Measurements from ENCODE around the gene ZNF664.
A peak's percentile ranks its signal among the peaks of the same experiment; 100 is the strongest.

Gene ZNF664

DNA sequence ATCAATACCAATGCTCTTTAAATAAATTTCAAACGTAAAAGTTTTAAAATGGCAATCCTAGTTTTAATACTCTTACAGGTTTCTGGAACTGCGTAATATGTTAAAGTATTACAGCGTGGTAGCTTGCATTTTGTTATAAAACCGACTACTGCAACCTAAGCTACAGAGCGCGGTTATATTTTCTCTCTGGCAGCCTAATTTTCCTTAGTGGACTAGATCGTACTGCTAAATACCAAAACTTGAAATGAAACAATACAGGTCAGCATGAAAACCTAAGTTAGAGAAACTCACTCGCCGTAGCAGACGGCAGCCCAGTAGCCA, 1.6 kb upstream of the ZNF664 start:
- H3K4me1 ChIP-seq = peaks cover 30% of the 10 kb centered on the region
- H3K9me3 ChIP-seq = no peaks in the 10 kb centered on the region
- no peak for TF ChIP-seq Cebpa-rat (IDR thresholded peaks at IDR 0.05)
- peaks cover 84% of the 10 kb centered on the region for H4K20me1 ChIP-seq
- H3K27ac ChIP-seq = no peak overlapping the region
- H3K4me3 ChIP-seq = peak overlapping the region; percentile 99
- H3K9ac ChIP-seq = peak overlapping the region; percentile 80
- H3K36me3 ChIP-seq = peaks cover 12% of the 10 kb centered on the region
- H3K4me2 ChIP-seq = peak overlapping the region; percentile 100
- peaks cover 9% of the 10 kb centered on the region; the same call in 1 of the 2 replicates for H3K27me3 ChIP-seq

DNA sequence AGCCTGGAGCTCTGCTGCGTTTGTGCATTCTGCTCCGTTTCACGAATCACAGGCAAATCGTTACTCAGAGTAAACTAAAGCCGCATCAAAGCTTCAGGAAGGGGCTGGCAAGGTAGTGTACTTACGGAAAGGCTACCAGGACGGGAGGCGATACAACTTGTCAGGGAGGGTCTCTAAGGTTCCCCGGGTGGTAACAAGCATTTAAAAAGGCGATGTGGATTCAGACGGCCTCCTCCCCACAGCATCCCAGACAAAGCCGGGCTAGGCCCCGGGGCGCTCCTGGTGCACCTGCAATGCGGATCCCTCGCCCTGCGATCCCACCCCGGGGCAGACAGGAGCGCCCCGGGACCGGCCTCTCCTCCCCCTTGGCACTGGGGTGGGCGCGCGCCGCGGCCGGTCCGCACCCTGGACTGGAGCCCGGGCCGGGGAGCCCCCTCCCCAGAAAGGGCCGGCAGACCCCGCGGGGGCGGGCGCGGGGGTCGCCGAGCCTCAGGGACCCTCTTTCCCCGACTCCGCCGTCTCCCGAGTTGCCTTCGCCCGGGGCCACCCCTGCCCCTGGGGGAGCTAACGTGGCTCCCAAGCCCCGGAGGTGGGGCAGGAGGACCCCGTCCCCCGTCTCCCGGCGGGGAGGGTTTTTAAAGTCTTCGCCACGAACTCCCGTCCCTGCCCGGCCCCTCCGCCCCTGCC, 1.1 kb upstream of the ZNF664 start:
- H3K9ac ChIP-seq = peak overlapping the region; percentile 80
- H3K36me3 ChIP-seq = peaks cover 17% of the 10 kb centered on the region
- H3K4me2 ChIP-seq = peak overlapping the region; percentile 100
- H4K20me1 ChIP-seq = peaks cover 84% of the 10 kb centered on the region
- peaks cover 30% of the 10 kb centered on the region for H3K4me1 ChIP-seq
- H3K4me3 ChIP-seq = peak overlapping the region; percentile 99
- H3K27ac ChIP-seq = peak overlapping the region; percentile 66
- H3K9me3 ChIP-seq = no peaks in the 10 kb centered on the region
- peaks cover 9% of the 10 kb centered on the region; the same call in 1 of the 2 replicates for H3K27me3 ChIP-seq
- no peak for TF ChIP-seq Cebpa-rat (IDR thresholded peaks at IDR 0.05)

DNA sequence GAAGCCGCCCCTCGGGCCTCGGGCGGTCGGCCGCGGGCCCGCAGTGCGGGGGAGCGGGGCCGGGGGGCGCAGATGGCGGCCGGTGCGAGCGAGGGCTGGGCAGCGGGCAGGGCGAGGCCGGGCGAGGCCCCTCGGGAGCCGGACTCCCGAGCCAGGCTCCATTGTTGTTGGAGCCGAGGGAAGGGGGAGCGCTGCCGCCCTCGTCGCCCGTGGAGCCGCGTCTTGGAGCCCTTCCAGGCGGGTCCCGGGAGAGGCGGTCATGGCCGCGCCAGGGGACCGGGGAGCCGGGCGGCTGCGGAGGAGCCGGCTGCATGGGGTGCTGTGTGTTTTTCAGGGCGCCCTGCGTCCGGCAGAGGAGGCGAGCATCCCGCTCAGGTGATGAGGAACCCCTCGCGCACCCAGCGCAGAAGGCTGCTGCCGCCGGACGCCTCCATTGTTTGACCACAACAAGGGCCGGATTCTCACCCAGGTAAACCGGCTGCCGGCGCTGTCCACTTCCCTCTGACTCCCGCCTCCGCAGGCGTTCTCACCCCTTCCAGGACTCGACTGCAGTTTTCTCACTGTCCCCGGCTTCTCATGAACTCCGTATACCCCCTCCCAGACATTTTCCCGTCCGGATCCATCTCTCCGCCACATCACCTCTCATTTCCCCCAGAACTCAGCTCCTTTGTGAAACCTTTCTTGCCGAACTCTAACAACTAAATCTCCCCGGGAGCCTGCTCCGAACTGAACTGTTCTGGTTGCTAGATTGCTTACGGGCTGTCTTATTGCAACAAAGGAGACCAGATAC, 732 bp downstream of the ZNF664 start:
- Histone ChIP-seq H3K27me3 (peaks cover 9% of the 10 kb centered on the region; the same call in 1 of the 2 replicates), H3K9ac (peak overlapping the region; percentile 93), H3K27ac (peak overlapping the region; percentile 90), H3K4me1 (peaks cover 30% of the 10 kb centered on the region), H4K20me1 (peaks cover 79% of the 10 kb centered on the region), H3K36me3 (peaks cover 24% of the 10 kb centered on the region), H3K9me3 (no peaks in the 10 kb centered on the region), H3K4me3 (peak overlapping the region; percentile 99), H3K4me2 (peak overlapping the region; percentile 96)
- no peak for TF ChIP-seq Cebpa-rat (IDR thresholded peaks at IDR 0.05)

DNA sequence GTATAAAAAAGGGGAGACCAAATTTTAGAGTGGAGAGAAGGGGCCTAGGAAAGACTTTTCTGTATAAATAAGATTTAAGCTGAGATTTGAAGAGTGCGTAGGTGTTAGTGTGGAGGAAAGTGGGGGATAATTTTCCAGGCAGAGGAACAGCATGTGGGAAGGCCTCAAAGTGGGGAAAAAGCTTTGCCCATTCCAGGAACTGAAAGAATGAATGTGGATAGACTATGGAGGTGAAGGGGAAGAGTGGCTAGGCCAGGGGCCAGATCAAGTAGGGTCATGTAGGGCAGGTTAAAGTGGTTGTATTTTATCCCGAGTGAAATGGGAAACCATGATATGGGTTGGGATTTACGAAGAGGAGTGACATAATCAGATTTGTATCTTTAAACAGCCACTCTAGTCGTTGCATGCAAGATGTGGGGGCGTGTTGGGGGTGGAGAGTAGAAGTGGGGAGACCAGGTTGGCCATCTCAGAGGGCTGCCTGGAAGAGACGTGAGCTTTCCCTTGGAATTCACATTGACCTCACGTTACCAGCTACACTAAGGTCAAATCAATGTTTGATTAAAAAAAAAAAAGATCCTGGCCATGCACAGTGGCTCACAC, 3.3 kb downstream of the ZNF664 start:
- H3K27ac ChIP-seq = no peak overlapping the region
- H3K27me3 ChIP-seq = peaks cover 8% of the 10 kb centered on the region; the same call in 1 of the 2 replicates
- no peak overlapping the region for H3K9ac ChIP-seq
- TF ChIP-seq Cebpa-rat (IDR thresholded peaks at IDR 0.05) = no peak
- H3K4me1 ChIP-seq = peaks cover 27% of the 10 kb centered on the region
- peaks cover 34% of the 10 kb centered on the region for H3K36me3 ChIP-seq
- H4K20me1 ChIP-seq = peaks cover 78% of the 10 kb centered on the region
- H3K9me3 ChIP-seq = no peaks in the 10 kb centered on the region
- H3K4me3 ChIP-seq = no peak overlapping the region
- no peak overlapping the region for H3K4me2 ChIP-seq

DNA sequence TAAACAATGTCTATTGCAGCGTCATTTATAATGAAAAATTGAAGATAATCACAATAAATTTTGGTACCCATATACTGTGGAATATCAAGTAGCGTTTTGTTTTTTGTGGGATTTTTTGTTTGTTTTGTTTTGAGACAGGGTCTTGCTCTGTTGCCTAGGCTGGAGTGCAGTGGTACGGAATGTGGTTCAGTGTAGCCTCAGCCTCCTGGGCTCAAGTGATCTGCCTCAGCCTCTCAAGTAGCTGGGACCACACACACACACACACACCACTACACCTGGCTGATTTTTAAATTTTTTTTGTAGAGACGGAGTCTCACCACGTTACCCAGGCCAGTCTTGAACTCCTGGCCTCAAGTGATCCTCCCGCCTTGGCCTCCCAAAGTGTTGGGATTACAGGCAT, 6.6 kb downstream of the ZNF664 start:
- peaks cover 11% of the 10 kb centered on the region for H3K4me1 ChIP-seq
- TF ChIP-seq Cebpa-rat (IDR thresholded peaks at IDR 0.05) = no peak

DNA sequence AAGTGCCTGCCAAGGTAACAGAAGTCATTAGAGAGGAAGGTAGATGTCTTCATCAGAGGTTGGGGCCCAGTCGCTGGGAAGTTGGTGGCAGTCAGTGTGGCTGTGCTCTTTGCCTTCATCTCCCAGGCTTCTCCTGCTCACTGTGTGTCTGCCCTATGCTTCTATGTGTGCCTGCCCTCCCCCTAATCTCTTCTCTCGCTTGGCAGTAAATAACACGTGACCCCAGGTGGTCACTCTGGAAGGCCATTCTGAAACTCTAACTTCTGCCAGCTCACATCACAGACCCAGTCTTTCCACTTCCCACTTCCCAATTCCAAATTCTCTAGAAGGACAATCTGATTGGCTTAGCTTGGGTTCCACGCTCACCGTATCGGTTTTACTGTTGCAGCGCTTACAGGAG, 9.3 kb downstream of the ZNF664 start:
- Histone ChIP-seq H3K27ac (no peak overlapping the region), H3K27me3 (no peaks in the 10 kb centered on the region), H3K4me1 (peaks cover 14% of the 10 kb centered on the region), H4K20me1 (peaks cover 92% of the 10 kb centered on the region), H3K36me3 (peaks cover 63% of the 10 kb centered on the region), H3K4me2 (no peak overlapping the region), H3K9ac (no peak overlapping the region), H3K9me3 (no peaks in the 10 kb centered on the region), H3K4me3 (no peak overlapping the region)
- TF ChIP-seq Cebpa-rat (IDR thresholded peaks at IDR 0.05) = no peak

More for the DNA sequence above, 6.6 kb downstream of the ZNF664 start:
- Histone ChIP-seq H3K36me3 (peaks cover 56% of the 10 kb centered on the region), H3K27me3 (no peaks in the 10 kb centered on the region), H4K20me1 (peaks cover 92% of the 10 kb centered on the region), H3K4me3 (no peak overlapping the region), H3K9me3 (no peaks in the 10 kb centered on the region), H3K9ac (no peak overlapping the region), H3K27ac (no peak overlapping the region), H3K4me2 (no peak overlapping the region)

DNA sequence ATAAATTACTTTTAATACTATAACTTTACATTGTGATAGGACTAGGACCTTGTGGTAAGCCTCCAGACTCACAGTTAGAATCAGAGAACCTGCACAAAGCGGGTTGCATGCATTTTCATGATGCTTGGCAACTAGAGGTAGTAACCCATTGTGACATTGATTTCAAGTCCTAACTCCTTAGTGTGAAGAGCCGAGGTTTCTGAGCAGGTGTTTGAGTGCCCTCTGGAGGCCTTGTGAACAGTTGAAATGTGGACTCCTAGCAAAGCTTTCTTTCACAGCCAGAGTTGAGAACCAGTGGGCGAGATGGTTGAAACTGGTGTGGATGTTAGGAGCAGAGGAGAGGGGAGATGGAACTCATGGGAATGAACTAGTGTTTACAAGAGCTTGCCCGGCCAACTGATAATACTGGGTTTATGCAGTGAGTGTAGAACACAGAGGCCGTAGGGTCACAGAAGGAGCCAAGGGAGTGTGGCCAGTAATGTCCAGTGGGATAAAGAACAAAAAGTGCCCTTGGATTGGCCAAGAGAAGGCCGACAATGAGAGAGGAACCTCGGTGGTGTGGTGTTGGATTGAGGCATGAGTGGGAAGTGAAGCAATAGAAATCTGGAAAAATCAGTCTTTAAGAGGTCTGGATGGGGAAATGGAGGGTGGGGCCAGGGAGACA, 10.9 kb downstream of the ZNF664 start:
- H3K4me3 ChIP-seq = no peak overlapping the region
- H4K20me1 ChIP-seq = peaks cover 96% of the 10 kb centered on the region
- no peak overlapping the region for H3K4me2 ChIP-seq
- H3K9me3 ChIP-seq = no peaks in the 10 kb centered on the region
- H3K27ac ChIP-seq = no peak overlapping the region
- no peak for TF ChIP-seq Cebpa-rat (IDR thresholded peaks at IDR 0.05)
- H3K4me1 ChIP-seq = peaks cover 15% of the 10 kb centered on the region
- no peaks in the 10 kb centered on the region for H3K27me3 ChIP-seq
- H3K36me3 ChIP-seq = peaks cover 74% of the 10 kb centered on the region
- no peak overlapping the region for H3K9ac ChIP-seq

DNA sequence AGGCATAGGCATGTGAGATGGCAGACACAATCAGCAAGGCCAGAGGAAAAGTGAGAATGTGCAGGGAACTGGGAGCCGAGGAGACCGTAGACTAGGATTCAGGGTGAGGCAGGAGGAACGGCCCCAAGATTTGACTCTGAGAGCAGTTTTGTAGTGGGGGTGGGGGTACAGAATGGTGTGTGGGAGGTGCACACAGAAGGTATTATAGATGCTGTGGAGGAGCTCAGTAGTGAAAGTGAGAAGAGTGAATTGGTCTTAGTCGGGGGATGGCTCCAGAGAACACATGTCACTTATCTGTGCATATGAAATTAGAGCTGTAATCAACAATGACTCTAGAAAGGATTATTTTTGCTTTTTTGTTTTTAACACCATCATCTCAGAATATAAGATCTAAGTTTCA, 11.9 kb downstream of the ZNF664 start:
- Histone ChIP-seq H3K4me2 (no peak overlapping the region), H3K4me1 (peaks cover 25% of the 10 kb centered on the region), H3K9ac (no peak overlapping the region), H3K27me3 (no peaks in the 10 kb centered on the region), H4K20me1 (peaks cover 96% of the 10 kb centered on the region), H3K36me3 (peaks cover 80% of the 10 kb centered on the region), H3K9me3 (no peaks in the 10 kb centered on the region), H3K4me3 (no peak overlapping the region), H3K27ac (no peak overlapping the region)
- no peak for TF ChIP-seq Cebpa-rat (IDR thresholded peaks at IDR 0.05)

DNA sequence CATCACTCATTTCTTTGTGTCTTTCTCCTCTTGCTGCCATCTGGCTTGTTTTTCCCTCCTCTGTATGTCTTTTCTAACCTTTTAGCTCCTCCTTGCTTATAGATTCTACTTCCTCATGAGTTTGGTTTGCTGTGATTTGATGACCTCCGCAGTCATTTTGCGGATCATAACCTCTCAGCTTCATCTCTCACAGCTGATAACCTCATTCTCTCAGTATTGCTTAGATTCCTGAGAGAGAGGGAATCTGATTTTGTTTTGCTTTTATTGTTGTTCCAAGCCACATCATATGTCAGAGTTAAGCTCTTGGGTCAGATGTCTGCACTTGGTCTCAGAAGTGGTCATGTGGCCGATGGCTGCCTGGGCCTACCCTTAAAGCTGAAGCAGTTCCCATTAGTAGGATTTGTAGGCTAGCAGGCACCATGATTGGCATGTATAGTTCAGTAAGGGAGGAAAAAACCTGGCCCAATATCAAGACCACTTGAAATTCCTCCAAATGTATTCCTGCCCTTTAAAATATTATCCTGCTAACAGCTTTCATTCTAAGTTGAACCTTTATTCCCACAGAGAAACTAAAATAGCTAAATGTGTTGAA, 13.5 kb downstream of the ZNF664 start:
- Histone ChIP-seq H3K4me1 (peaks cover 34% of the 10 kb centered on the region), H4K20me1 (peaks cover 97% of the 10 kb centered on the region), H3K4me2 (peak overlapping the region; percentile 47), H3K9me3 (no peaks in the 10 kb centered on the region), H3K36me3 (peaks cover 88% of the 10 kb centered on the region), H3K27me3 (no peaks in the 10 kb centered on the region), H3K4me3 (no peak overlapping the region), H3K9ac (no peak overlapping the region; the same call in 1 of the 2 replicates), H3K27ac (no peak overlapping the region)
- no peak for TF ChIP-seq Cebpa-rat (IDR thresholded peaks at IDR 0.05)
